Fibroblast of the conjunctiva (primary cell): Measurements from ENCODE around the gene CKMT1B.
A peak's percentile ranks its signal among the peaks of the same experiment; 100 is the strongest.
"Not testable (repeated sequence)": the region's sequence is repeated elsewhere in the genome, so short reads cannot be mapped to it uniquely, and the experiment has no call there.

Source experiments
- DNase-seq: peaks from one replicate; pipeline ENCODE4 v3.0.0-alpha.2; 2010; ENCODE audit warnings: low read depth

Gene CKMT1B

DNA sequence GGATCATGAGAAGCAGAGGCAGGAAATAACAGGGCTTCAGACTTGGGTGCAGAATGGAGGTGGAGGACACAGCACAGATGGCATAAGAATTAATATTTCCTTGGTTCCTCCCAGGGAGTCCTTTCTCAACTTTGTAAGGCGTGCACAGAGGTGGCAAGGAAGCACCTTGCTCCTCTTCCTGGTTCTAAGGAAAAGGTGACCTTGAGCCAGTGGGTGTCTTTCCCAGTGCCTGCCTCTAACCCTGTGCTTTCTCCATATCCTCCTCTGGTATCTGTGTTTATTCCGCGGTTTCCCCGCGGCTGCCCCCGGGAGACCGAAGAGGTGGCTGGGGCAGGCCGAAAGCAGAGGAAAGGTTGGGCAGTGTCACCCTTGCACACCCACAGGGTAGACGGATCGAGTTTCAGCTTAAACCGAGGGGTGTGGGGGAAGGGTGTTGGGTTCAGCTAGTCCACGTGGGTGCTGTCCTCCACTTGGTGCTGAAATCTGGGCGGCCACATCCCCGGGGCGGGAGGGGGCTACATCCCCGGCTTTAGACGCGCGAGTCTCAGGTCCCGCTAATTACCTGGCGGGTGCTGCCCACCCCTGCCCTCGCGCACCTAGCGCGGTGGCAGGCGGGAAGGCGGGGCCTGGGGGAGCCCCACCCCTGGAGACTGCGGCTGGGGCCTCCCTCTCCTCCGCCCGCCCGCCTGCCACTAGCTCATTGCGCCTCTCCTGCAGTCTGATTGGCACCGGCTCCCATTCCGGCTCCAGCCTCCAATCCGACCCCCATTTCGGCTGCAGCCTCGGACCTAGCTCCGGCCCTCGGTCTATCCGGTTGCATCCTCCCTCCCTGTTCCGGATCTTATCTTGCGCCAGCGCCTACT is at the start of gene CKMT1B:
CKMT1B (plus strand) TSS at position 700 of the 863 bp plus-strand sequence. CDS start 192 bp downstream, outside the sequence.
- not testable (repeated sequence) for DNase-seq

DNA sequence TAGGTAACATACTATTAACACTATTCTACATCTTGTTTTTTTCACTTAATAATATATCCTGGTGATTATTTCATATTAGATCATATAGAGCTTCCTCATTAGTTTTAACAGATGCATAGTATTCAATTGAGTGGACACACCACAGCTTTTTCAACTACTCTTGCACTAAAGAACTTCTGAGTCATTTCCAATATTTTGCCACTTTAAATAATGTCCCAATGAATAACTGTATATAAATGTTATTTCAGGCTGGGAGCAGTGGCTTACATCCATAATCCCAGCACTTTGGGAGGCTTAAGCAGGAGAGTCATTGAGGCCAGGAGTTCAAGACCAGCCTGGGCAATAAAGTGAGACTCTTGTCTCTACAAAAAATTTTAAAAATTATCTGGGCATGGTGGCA is 49.6 kb upstream of the CKMT1B start:
- no peak for DNase-seq

DNA sequence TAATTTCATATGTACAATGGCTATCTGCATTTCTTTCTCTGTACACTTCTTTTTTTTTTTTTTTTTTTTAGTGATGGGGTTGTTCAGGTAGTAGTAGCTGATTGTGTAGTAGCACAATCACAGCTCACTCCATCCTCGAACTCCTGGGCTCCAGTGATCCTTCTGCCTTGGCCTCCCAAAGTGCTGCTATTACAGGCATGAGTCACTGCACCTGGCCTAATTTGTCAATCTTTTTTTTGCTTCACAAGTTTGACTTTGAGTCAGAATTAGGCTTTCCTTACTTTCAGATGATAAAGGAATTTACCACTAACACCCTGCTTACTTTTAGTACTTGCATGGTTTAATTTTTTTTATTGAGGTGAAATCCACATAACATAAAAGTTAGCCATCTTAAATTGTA is 48.4 kb upstream of the CKMT1B start:
- DNase-seq: no peak

DNA sequence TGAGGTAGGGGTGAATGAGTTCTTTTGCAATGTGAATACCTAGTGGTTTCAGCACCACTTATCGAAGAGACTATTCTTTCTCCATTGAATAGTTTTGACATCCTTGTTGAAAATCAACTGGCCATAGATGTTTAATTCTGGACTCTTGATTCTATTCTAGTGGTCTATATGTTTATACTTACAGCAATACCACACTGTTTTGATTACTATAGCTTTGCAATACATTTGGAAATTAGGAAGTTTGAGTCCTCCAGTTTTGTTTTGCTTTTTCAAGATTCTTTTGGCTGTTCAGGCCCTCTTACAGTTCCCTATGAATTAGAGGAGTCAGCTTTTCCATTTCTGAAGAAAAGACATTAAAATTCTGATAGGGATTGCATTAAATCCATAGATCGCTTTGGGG is 46.3 kb upstream of the CKMT1B start:
- no peak for DNase-seq

DNA sequence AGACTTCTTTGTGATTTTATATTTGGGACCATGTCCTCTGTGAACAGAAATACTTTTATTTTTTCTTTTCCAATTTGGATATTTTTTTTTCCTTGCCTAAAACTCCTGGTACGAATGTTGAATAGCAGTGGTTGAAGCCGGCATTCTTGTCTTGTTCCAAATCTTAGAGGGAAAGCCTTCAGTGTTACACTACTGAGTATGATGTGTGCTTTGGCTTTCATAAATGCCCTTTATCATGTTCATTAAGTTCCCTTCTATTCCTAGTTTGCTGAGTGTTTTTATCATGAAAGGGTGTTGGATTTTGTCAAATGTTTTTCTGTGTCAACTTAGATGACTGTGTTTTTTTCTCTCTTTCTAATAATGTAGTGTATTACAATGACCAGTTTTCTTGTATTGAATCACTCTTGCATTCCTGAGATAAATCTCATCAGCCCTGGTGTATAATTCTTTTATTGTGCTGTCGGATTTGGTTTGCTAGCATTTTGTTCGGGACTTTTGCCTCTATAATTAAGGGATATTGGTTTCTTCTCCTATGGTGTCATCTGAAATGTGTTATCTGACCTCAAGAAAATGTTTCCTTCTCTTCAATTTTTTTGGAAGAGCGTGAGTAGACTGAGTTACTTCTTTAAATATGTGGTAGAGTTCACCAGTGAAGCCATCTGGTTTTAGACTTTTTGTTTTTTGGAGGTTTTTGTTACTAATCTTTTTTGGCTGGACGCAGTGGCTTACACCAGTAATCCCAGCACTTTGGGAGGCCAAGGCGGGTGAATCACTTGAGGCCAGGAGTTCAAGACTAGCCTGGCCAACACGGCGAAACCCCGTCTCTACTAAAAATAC is 43.1 kb upstream of the CKMT1B start:
- peak; percentile 45 for DNase-seq

DNA sequence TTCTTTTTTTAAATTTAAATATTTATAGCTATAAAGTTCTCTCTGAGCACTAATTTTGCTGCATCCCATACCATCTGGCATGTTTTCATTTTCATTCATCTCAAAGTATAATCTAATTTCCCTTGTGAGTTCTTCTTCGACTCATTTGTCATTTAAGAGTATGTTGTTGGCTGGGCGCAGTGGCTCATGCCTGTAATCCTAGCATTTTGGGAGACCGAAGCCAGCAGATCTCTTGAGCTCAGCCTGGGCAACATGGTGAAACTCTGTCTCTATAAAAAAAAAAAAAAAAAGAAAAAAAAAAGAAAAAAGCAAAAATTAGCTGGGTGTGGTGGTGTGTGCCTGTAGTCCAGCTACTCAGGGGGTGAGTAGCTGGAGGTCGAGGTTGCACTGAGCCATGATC is 41.6 kb upstream of the CKMT1B start:
- no peak for DNase-seq

DNA sequence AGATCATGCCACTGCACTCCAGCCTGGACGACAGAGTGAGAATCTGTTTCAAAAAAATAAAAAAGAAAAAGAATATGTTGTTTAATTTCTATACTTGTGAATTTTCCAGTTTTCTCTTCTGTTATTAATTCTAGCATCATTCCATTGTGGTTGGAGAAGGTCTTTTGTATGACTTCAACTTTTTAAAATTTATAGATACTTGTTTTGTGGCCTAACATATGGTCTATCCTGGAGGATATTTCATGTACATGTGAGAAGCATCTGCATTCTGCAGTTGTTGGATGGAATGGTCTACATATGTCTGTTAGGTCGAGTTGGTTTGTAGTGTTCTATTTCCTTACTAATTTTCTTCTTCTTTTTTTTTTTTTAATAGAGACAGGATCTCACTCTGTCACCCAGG is 40.8 kb upstream of the CKMT1B start:
- DNase-seq: no peak

DNA sequence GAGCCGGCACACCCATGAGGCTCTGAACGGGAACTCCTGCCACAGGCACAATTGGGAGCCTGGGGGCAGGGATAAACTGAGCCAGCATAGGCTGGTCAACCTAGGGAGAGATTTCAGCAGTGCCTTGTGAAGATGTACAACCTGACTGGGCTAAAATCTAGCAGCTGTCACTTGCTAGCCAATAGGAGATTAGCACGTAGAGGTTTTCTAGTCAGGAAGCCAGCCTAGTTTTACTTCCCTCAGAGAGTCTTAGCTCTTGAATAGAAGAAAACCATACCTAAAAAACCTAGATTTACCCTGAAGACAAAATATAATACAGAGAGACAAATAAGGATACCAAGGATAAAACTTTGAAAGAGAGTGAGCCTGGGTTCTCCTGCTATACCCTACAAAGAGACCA is 31.1 kb upstream of the CKMT1B start:
- DNase-seq: not testable (repeated sequence)

DNA sequence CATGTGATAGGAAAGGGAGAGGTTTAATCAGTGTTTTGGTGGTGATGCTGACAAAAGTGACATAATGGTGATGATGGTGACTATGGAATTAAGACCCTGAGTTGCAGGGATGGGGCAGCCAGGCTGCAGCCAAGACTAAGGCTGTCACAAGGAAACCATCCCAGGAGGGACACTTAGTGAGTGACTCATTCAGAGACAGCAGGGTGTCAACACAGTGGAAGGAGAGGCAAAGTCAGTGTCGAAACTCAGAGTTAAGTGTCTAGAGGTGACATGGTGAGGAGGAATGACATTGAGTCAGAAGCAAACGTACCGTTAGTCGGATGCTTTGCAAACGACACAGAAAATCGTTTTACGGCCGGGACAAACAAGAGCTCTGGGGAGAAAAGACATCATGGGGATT is 30.0 kb upstream of the CKMT1B start:
- not testable (repeated sequence) for DNase-seq

DNA sequence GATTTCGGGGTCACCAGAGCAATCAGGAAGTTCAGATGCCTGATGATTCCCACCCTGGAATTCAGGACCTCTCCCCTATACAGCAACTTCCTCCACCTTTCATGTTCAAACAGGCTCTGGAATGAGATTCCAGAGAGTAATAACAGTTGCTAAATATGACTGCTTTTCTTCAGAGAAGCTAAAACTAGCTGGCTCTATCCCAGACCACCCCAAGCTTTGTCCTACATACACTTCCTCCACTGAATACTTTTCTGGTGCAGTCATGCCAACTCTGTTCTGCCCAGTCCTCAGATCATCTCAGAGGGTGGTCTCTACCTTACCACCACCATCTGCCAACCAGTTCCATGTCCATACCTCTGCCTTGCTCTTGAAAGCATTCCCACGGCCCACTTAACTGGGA is 27.2 kb upstream of the CKMT1B start:
- DNase-seq: not testable (repeated sequence)

DNA sequence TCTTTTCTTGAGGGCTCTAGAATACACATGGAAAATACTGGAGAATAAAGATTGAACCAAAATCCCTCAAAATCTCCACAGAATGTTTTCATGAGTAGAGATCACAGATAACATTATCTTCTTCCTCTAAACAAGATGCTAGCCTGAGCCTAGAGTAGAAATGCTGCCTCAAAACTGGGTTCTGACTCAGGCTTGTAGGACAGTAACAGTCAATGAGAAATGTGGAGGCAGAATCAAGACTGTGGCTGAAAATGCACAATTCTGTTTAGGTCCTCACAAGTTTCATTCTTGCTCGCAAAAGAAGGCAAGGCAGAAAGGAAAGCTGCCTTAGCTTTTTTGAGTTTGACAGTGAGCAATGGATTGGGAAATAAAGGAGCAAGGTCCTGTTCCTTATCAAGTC is 19.2 kb upstream of the CKMT1B start:
- not testable (repeated sequence) for DNase-seq

DNA sequence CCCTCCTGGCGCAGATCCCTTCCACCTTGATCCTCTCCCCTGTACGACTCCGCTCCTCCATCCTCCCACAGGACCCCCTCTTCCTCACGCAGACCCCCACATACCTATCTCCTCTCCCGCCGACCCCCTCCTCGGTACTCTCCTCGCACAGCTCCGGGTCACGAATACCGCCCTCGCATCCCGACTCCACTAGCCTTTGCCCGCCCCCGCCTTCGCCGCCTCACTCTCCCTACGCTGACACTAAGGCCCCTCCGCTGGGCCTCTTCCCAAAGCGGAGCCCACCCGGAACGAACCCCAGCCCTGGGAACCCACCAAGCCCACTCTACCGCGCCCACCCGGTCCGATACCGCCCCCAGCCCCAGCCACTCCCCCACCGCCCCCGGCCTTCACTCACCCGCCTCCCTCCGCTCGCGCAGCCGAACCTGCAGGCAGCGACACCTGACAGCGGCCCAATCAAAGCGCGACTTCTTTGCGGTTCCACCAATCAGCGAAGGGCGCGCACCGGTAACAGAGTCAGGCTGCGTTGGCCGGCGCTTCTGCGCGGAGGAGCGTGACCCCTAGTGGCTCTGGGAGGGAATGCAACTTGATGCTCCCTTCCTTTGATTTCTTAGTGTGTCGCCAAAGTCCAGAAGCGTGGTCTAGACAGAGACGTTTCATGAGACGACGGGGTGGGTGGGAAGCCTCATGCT is 3.9 kb upstream of the CKMT1B start, which contains the start of gene PPIP5K1:
PPIP5K1 (minus strand) TSS at position 431 of the 689 bp plus-strand sequence. CDS start 5,704 bp downstream, outside the sequence.
- DNase-seq: not testable (repeated sequence)

DNA sequence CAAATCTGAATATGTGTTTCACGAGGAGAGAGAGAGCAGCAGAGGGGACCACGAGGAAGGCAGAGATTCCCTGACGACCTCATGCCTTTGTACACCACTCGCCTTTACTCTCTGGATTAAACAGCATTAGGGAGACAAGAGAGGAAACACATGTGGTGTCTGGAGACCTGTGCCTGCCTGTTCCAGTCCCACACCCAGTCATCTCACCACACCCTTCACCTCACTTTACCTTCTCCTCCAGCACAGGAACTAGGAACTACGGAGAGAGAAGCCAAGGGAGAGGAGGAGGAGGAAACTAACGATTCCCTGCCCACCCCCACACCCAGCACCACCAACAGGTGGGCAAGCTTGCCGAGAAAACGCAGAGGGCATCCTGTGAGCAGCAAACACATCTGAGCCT is 986 bp upstream of the CKMT1B start:
- not testable (repeated sequence) for DNase-seq

DNA sequence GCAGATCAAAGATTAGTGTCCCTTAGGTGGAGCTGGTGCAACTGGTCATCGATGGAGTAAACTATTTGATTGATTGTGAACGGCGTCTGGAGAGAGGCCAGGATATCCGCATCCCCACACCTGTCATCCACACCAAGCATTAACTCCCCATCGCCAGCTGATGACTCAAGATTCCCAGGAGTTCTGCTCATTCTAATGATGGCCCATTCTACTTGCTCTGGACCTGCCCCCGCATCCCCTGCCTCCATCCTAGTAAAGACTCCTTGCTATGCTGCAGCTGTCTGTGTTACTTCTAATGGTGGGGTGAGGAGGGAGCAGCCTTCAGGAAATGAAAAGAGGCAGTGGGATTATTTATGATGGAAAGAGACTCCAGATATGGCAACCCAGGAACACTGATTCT is 5.3 kb downstream of the CKMT1B start:
- not testable (repeated sequence) for DNase-seq

DNA sequence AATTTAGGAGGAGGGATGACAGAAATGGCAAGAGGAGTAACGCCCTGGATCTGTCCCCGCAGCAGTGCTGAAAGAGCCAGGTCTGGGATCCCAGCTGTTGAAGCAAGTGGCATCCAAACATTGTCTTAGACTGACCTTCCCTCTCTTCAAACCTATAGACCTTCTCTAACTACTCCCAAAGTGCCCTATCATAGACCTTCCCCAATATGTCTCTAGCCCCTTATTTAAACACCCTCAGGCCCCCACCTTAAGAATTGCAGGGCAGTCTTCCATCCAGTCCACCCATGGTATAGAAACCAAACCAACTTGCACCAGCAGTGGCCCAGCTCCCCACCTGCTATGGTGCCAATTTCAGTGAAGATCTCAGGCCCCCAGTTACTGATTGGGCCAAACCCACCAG is 6.4 kb downstream of the CKMT1B start:
- DNase-seq: not testable (repeated sequence)

DNA sequence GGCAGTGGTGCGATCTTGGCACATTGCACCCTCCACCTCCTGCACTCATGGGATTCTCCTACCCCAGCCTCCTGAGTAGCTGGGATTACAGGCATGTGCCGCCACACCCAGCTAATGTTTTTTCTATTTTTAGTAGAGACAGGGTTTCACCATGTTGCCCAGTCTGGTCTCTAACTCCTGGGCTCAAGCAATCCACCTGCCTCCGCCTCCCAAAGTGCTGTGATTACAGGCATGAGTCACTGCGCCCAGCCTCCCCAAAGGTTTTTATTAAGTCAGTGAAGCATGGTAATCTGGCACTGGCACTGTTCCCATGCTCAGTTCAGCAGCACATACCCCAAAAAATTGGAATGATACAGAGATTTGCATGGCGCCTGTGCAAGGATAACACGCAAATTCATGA is 8.4 kb downstream of the CKMT1B start:
- DNase-seq: not testable (repeated sequence)

DNA sequence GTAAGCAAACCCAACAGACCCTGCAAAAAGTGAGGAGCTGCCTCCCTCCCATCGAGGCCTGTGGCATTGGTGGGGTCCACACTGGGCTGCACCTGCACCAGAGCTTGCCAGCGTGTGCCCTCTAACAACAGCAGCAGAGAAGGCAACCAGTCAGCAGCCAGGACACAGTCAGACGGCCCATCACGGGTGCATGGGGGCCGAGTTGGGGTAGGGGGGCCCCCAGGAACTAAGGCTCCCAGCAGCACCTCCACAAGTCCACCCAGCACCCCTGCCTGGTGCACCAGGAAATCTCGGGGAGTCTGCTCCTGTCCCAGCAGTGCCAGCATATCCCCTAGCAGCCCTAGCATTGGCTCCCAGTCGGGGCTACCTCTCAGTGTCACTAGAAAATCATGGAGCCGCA is 23.9 kb downstream of the CKMT1B start:
- DNase-seq: not testable (repeated sequence)

DNA sequence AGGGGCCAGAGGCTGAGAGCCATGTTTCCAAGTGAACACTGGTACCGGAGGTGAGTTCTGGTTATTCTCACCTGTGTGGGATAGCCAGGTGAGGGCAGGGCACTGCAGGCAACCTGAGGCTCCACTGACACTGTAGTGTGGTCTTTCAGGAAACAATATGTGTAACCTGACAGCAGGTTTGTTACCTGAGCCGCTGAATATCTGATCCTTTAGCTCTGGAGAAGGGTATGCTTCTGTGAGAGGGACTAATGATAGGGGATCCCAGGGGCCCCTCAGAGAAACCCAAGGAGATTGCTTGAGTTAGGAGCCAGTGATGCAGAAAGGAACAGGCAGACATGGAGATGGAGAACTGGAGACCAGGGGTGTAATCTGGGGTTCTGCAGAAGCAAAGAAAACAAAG is 24.9 kb downstream of the CKMT1B start, which contains the start of gene STRC:
STRC (minus strand) TSS at position 101 of the 400 bp plus-strand sequence; CDS start at position 23, 78 bp downstream.
- not testable (repeated sequence) for DNase-seq

DNA sequence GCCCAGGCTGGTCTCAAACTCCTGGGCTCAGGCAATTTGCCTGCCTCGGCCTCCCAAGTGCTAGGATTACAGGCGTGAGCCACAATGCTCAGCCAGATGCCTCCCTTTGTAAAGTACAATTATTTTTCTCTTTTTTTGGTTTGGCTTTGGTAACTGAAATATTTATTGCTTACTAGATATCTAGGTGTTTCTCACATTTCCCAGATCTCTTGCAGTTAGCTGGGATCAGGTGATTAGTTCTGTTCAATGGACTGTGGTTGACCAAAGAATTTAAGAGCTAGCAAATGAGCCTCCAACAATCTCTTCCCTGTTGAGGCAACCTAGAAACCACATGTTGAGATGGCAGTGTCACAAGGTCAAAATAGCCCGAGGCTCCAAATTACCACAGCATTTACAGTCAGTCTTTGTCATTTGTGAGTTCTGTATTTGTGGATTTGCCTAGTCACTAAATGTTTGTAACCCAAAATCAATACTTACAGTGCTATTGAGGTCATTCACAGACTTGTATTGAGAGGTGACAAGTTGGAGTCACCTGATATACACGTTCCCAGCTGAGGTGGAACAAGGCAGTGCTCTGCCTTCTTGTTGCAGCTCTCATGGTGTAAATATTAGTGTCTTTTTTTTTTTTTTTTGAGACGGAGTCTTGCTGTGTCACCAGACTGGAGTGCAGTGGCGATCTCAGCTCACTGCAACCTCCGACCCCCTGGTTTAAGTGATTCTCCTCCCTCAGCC is 28.4 kb downstream of the CKMT1B start:
- not testable (repeated sequence) for DNase-seq

DNA sequence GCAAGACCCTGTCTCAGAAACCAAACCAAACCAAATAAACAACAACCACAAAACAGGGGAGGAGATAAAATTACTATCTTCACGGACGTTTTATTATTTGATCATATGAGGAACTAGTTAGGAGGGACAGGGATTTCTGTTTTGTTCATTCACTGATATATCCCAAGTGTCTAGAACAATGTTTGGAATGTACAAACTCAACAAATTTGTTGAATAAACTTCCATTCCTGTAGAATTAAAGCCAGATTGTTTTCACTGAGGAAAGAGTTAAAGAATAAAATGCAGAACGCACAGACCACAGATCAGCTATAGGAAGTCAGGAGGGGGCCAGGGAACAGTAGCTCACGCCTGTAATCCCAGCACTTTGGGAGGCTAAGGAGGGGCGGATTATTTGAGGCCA is 31.3 kb downstream of the CKMT1B start:
- DNase-seq: no peak

DNA sequence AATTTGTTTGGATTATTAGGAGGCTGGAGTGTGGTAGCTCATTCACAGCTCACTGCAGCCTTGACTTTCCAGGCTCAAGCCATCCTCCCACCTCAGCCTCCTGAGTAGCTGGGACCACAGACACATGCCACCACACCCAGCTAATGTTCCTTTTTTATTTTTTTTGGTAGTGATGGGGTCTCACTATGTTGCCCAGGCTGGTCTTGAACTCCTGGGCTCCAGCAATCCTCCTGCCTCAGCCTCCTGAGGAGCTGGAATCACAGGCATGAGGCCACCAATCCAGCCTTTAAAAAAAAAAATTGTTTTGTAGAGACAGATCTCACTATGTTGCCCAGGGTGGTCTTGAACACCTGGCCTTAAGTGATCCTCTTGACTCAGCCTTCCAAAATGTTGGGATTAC is 33.1 kb downstream of the CKMT1B start:
- DNase-seq: not testable (repeated sequence)
